HepG2 (cell line): ENCODE results near the gene KDM3A. TPM values are rescaled to one million over a fixed set of nuclear protein-coding genes. Genes with fewer than 3 reads are reported as not detected.

Experiments used
- AGO1 ChIP-seq: fragments of 200-400 bp; formaldehyde crosslinking; IDR thresholded peaks from 2 replicates; pipeline ENCODE4 v1.6.1; 2017; ENCODE audit warnings: mild to moderate bottlenecking, low read depth, low read length, moderate library complexity; ENCODE audit not compliant: poor library complexity, severe bottlenecking
- CBFB ChIP-seq: sonication (generic); formaldehyde crosslinking; IDR thresholded peaks from 2 replicates; pipeline ENCODE4 v1.4.0; 2020; ENCODE audit warnings: missing genetic modification reagents
- CHD2 ChIP-seq: IDR thresholded peaks from 2 replicates; pipeline ENCODE4 v1.6.1; 2011; ENCODE audit warnings: low read depth, low read length, improper control_type of control experiment
- CREBL2 ChIP-seq: sonication (generic); formaldehyde crosslinking; IDR thresholded peaks from 2 replicates; pipeline ENCODE4 v1.8.1; 2023; ENCODE audit warnings: missing genetic modification reagents, mild to moderate bottlenecking, borderline replicate concordance
- GPBP1L1 ChIP-seq: sonication (generic); formaldehyde crosslinking; IDR thresholded peaks from 2 replicates; pipeline ENCODE4 v1.5.0; 2020; ENCODE audit warnings: mild to moderate bottlenecking, missing genetic modification reagents
- KMT2A ChIP-seq: sonication (generic); formaldehyde crosslinking; IDR thresholded peaks from 2 replicates; pipeline ENCODE4 v1.4.0; 2020; ENCODE audit warnings: missing genetic modification reagents
- NCOR1 ChIP-seq: fragments of 200-600 bp; sonication (generic); IDR thresholded peaks from 2 replicates; pipeline ENCODE4 v1.7.0; 2017; ENCODE audit warnings: antibody characterized with exemption, low read length, borderline replicate concordance
- POGZ ChIP-seq: sonication (generic); formaldehyde crosslinking; IDR thresholded peaks from 2 replicates; pipeline ENCODE4 v1.4.0; 2020; ENCODE audit warnings: mild to moderate bottlenecking, missing genetic modification reagents
- RARG ChIP-seq: sonication (generic); formaldehyde crosslinking; IDR thresholded peaks from 2 replicates; pipeline ENCODE4 v1.4.0; 2020; ENCODE audit warnings: low read depth, mild to moderate bottlenecking, missing genetic modification reagents
- SMARCE1 ChIP-seq: fragments of 450-650 bp; IDR thresholded peaks from 2 replicates; pipeline ENCODE4 v1.6.1; 2017; ENCODE audit warnings: borderline replicate concordance
- SP2 ChIP-seq: sonication (generic); formaldehyde crosslinking; IDR thresholded peaks from 2 replicates; pipeline ENCODE4 v1.5.1; 2020; ENCODE audit warnings: mild to moderate bottlenecking, missing genetic modification reagents
- THAP11 ChIP-seq: IDR thresholded peaks from 2 replicates; pipeline ENCODE4 v1.6.1; 2016; ENCODE audit warnings: missing biosample characterization, missing genetic modification reagents
- THYN1 ChIP-seq: sonication (generic); formaldehyde crosslinking; IDR thresholded peaks from 2 replicates; pipeline ENCODE4 v1.8.1; 2023; ENCODE audit warnings: low read depth, mild to moderate bottlenecking, moderate library complexity, missing genetic modification reagents, borderline replicate concordance
- ZNF251 ChIP-seq: sonication (generic); formaldehyde crosslinking; IDR thresholded peaks from 2 replicates; pipeline ENCODE4 v1.9.0; 2021; ENCODE audit warnings: mild to moderate bottlenecking, missing genetic modification reagents
- ZNF34 ChIP-seq: sonication (generic); formaldehyde crosslinking; IDR thresholded peaks from 2 replicates; pipeline ENCODE4 v1.4.0; 2020; ENCODE audit warnings: mild to moderate bottlenecking, missing genetic modification reagents, borderline replicate concordance
- ZNF367 ChIP-seq: sonication (generic); formaldehyde crosslinking; IDR thresholded peaks from 2 replicates; pipeline ENCODE4 v1.4.0; 2020; ENCODE audit warnings: missing genetic modification reagents, borderline replicate concordance
- ZNF446 ChIP-seq: sonication (generic); formaldehyde crosslinking; IDR thresholded peaks from 2 replicates; pipeline ENCODE4 v1.5.0; 2020; ENCODE audit warnings: mild to moderate bottlenecking, missing genetic modification reagents
- ZNF639 ChIP-seq: conservative IDR thresholded peaks from 2 replicates; pipeline ENCODE4 v1.6.1; 2018; ENCODE audit warnings: missing genetic modification reagents
- ZNF644 ChIP-seq: IDR thresholded peaks from 2 replicates; pipeline ENCODE4 v1.6.1; 2016; ENCODE audit warnings: low read depth
- ZNF773 ChIP-seq: sonication (generic); formaldehyde crosslinking; IDR thresholded peaks from 2 replicates; pipeline ENCODE4 v1.4.0; 2020; ENCODE audit warnings: missing genetic modification reagents, borderline replicate concordance
- ZNF784 ChIP-seq: sonication (generic); formaldehyde crosslinking; IDR thresholded peaks from 2 replicates; pipeline ENCODE4 v1.5.1; 2020; ENCODE audit warnings: missing genetic modification reagents, mild to moderate bottlenecking, borderline replicate concordance
- ZSCAN21 ChIP-seq: sonication (generic); formaldehyde crosslinking; IDR thresholded peaks from 2 replicates; pipeline ENCODE4 v1.8.0; 2022; ENCODE audit warnings: mild to moderate bottlenecking, missing genetic modification reagents, moderate library complexity, borderline replicate concordance
- polyA plus RNA-seq, 8 experiments: library from polyadenylated mRNA; depleted of rRNA in 3 of 8; stranded (reverse) in 7 of 8; unstranded in 1 of 8; fragments of >200 nt; fragmentation: Illumina TruSeq in 4 of 8; extraction: Trizol in 4 of 8; gene quantifications; 2 replicates each; pipeline versions ENCODE4 v1.2.1 to v1.2.3, GENCODE V29; 2011 to 2016; ENCODE audit warnings: low read depth in 4 of 8, missing spikeins in 1 of 8, mixed read lengths in 1 of 8; ENCODE audit not compliant: insufficient read depth in 1 of 8
- total RNA-seq, 5 experiments: library from RNA; depleted of rRNA; stranded (reverse); fragments of >200 nt; fragmentation: Illumina TruSeq; extraction: Trizol; gene quantifications; 2 replicates each; pipeline ENCODE4 v1.2.3, GENCODE V29; 2016; ENCODE audit warnings: low read depth in 1 of 5
- TF ChIP-seq, protein P1 (sequence below): sonication (generic); formaldehyde crosslinking; IDR thresholded peaks from 2 replicates; pipeline ENCODE4 v1.4.0; 2020; ENCODE audit warnings: missing genetic modification reagents, borderline replicate concordance

The KDM3A gene
- total and polyA plus RNA-seq, 2 of the 13 experiments (the other 11 are each of a cell fraction or from before 2014, with no cell fraction given) = 21.0 to 70.2 TPM

DNA sequence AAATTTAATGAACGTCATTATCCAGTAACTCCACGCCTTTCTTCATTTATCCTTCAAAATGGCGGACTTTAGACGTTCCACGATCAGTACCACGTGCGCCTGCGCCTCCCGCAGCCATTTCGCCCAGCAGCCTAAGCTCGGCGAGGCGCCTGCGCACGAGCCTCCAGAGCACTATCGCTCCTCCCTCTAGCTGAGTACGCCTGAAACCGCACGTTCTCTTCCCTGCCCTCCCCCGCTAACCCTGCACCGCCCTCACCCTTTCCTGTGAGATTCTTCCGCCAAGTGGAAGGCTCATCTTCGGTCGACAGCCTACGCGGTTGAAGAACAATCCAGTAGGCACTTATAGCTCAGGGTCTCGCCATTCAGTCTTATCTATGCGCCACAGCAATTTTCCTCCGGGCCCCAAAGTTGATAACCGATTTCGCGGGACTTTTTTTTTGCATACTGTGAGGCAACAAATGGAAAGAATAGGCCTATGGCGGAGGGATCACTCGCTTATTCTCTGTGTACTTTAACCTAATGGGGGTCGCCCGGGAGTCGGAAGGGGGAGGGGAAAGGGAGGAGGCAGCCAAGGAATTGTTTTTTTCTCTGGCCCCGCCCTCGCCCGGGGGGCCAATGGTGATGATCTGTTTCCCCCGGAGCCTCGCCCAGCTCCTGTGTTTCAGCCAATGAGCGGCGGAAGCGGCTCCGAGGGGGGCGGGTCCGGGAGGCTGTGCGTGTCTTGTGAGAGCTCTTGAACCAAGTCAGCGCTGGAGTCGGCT is at the start of gene KDM3A (continued):
- TF ChIP-seq KMT2A (CRISPR knock-in tag) (peak; percentile 45), NCOR1 (peak; percentile 96), ZNF446 (CRISPR knock-in tag) (peak; percentile 99), SMARCE1 (no peak), POGZ (peak; percentile 100), CREBL2 (CRISPR knock-in tag) (peak; percentile 99), ZNF644 (CRISPR knock-in tag) (peak; percentile 98), CHD2 (peak; percentile 86), ZNF639 (CRISPR knock-in tag) (peak; percentile 95), THYN1 (CRISPR knock-in tag) (0 out of 2 replicates have a peak, but pooled peaks have one; percentile 88), AGO1 (no peak), ZNF367 (CRISPR knock-in tag) (peak; percentile 94), ZSCAN21 (CRISPR knock-in tag) (peak; percentile 96), ZNF773 (CRISPR knock-in tag) (peak; percentile 98), ZNF784 (CRISPR knock-in tag) (peak; percentile 94), GPBP1L1 (CRISPR knock-in tag) (no peak), SP2 (peak; percentile 87), RARG (CRISPR knock-in tag) (peak; percentile 86; the same call in 1 of the 2 replicates), THAP11 (CRISPR knock-in tag) (peak; percentile 88), ZNF251 (peak; percentile 89; the same call in 1 of the 2 replicates), ZNF34 (CRISPR knock-in tag) (no peak), CBFB (CRISPR knock-in tag) (peak; percentile 57; the same call in 1 of the 2 replicates)
- TF ChIP-seq, protein P1, sequence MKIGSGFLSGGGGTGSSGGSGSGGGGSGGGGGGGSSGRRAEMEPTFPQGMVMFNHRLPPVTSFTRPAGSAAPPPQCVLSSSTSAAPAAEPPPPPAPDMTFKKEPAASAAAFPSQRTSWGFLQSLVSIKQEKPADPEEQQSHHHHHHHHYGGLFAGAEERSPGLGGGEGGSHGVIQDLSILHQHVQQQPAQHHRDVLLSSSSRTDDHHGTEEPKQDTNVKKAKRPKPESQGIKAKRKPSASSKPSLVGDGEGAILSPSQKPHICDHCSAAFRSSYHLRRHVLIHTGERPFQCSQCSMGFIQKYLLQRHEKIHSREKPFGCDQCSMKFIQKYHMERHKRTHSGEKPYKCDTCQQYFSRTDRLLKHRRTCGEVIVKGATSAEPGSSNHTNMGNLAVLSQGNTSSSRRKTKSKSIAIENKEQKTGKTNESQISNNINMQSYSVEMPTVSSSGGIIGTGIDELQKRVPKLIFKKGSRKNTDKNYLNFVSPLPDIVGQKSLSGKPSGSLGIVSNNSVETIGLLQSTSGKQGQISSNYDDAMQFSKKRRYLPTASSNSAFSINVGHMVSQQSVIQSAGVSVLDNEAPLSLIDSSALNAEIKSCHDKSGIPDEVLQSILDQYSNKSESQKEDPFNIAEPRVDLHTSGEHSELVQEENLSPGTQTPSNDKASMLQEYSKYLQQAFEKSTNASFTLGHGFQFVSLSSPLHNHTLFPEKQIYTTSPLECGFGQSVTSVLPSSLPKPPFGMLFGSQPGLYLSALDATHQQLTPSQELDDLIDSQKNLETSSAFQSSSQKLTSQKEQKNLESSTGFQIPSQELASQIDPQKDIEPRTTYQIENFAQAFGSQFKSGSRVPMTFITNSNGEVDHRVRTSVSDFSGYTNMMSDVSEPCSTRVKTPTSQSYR = peak; percentile 97
